DLD1 (cell line): ENCODE results near the gene ZNF543.
"Not testable (repeated sequence)": the region's sequence is repeated elsewhere in the genome, so short reads cannot be mapped to it uniquely, and the experiment has no call there.

Source experiments
- in situ Hi-C: cut with HindIII; loops from 2 replicates; pipeline ENCODE4 v1.10.0; 2017; ENCODE audit warnings: low sequenced_read_pairs

The ZNF543 gene

DNA sequence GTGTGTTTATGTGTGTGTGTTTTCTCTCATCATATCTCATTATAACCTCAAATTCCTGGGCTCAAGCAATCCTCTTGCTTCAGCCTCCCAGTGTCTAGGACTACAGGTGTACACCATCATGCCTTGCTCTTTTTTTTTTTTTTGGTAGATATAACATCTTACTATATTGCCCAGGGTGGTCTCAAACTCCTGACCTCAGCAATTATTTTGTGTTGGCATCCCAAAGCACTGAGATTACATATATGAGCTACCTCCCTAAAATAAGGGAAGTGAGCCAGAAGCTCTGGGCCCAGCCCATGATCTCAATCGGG is 448 bp upstream of the ZNF543 start:
- in situ Hi-C loops, result no loop called here

- in situ Hi-C loops, result no loop called here
These were observed 844 bp downstream of the ZNF543 start for GRCh38 chr19:57321116-57321515.

GRCh38 chr19:57321751-57322150 is 1.5 kb downstream of the ZNF543 start:
- in situ Hi-C loops, result no loop called here

GRCh38 chr19:57324992-57325391 is 4.7 kb downstream of the ZNF543 start:
- in situ Hi-C loops, result no loop called here

DNA sequence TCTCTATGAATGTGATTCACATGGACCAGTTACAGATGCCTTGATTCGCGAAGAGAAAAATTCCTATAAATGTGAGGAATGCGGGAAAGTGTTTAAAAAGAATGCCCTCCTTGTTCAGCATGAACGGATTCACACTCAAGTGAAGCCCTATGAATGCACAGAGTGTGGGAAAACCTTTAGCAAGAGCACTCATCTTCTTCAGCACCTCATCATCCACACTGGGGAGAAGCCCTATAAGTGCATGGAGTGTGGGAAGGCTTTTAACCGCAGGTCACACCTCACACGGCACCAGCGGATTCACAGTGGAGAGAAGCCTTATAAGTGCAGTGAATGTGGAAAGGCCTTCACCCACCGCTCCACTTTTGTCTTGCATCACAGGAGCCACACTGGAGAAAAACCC is 7.7 kb downstream of the ZNF543 start:
- in situ Hi-C loops, result no loop called here

- in situ Hi-C loops, result no loop called here
These were observed 13.9 kb downstream of the ZNF543 start for GRCh38 chr19:57334191-57334590.

DNA sequence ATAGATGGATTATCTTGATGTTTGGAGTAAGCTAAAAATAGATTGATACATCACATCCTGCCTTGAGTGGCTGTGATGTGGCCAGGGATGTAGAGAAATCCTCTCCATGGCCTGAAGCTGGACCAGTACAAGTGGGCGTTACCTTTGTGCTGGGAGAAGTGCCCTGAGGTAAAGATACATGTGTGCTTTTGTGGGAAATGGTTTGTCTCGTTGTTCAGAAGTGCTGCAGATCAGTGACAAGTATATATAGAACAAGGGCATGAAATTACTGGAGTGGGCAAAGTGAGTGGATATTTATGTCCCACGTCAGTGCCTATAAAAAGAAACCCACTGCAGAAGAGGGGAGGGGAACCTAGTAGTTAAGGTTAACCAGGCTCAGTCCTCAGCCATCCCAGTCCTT is 18.6 kb downstream of the ZNF543 start:
- in situ Hi-C loops, result no loop called here

DNA sequence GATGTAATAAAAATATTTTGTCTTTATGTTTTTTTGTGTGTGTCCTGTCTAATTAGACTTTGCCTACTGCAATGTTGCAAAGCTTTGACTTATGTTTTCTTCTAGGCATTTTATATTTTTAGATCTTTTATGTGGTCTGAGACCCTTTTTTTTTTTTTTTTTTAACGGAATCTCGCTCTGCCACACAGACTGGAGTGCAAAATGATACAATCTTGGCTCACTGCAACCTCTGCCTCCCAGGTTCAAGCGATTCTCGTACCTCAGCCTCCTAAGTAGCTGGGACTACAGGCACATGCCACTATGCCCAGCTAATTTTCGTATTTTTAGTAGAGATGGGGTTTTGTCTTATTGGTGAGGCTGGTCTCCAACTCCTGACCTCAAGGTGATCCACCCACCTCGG is 22.3 kb downstream of the ZNF543 start:
- in situ Hi-C loops, result no loop called here

GRCh38 chr19:57348136-57348535 is 27.9 kb downstream of the ZNF543 start:
- in situ Hi-C loops, result no loop called here

- in situ Hi-C loops, result no loop called here
These were observed 30.9 kb downstream of the ZNF543 start, which contains the start of gene ZNF304 for GRCh38 chr19:57350877-57351805. Gene ZNF304 (plus strand): TSS chr19:57351271. CDS start chr19:57351665, 394 bp downstream.

DNA sequence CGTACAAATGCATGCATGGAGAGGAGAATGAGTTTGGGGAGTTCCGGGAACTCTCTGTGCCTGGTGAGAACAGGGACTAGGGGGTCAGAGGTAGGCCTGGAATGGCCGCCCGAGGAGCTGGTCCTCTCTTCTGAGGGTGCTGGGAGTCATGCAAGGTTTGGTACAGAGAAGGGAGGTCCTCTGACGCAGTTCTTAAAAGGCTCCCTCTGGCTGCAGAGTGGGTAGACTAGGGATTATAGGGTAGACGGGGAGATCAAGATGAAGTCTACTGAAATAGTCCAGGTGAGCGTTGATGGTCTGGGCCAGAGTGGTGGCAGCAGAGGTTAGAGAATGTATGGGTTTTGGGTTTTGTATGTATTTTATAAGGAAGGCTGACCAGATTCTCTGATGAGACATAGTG is 31.6 kb downstream of the ZNF543 start:
- in situ Hi-C loops, result no loop called here

DNA sequence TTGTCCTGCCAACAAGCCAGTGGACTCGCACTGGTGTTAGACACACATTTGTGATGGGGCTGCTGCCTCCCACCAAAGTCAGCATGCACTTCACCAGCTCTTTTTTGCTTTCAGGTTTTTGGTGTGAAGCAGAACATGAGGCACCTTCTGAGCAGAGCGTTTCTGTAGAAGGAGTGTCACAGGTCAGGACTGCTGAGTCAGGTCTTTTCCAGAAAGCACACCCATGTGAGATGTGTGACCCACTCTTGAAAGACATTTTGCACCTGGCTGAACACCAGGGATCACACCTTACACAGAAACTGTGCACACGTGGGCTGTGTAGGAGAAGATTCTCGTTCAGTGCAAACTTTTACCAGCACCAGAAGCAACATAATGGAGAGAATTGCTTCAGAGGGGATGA is 35.6 kb downstream of the ZNF543 start:
- in situ Hi-C loops, result no loop called here

GRCh38 chr19:57357406-57357805 is 37.1 kb downstream of the ZNF543 start:
- in situ Hi-C loops, result no loop called here

- in situ Hi-C loops, result no loop called here
These were observed 39.0 kb downstream of the ZNF543 start for GRCh38 chr19:57359300-57359699.

GRCh38 chr19:57362419-57362818 is 42.1 kb downstream of the ZNF543 start:
- in situ Hi-C loops, result no loop called here

DNA sequence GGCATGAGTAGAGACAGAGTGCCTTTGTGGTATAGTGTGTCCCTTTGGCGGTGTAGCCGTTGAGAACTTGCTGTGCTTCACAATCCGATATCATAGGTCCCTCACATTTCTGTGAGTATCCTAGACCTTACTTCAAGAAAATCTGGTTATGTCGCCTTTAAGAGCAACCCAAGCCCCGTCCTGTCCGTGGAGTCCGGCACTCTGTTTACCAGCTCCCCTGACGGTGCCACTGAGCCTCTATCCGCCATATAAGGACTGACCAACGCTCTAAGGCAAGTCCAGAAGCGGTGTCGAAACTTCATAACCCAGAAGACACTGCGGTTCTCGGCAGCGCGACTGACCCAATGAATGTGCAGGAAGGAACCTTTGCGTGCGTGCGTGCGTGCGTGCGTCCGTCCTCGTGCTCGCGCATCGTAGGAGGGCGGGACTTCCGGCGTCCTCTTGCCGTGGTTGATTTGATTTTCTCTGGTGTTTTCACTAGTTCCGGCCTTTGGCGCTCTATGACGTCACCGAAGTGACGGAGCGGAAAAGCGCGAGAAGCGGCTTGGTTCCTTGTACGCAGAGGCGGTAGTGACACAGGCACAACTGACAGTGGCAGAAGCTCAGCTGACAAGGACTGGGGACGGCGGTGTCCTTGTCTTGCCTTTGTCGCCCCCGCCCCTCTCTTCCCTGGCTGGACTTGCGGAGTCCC is 42.9 kb downstream of the ZNF543 start, which contains the start of the genes TRAPPC2B and ZNF547:
TSS of gene TRAPPC2B (plus strand) at position 555 of the 691 bp plus-strand sequence. CDS start 1,283 bp downstream, outside the sequence.
TSS of gene ZNF547 (plus strand) at position 555 of the 691 bp plus-strand sequence. CDS start 5,005 bp downstream, outside the sequence.
- in situ Hi-C loops, result no loop called here

GRCh38 chr19:57363688-57364181 is 43.5 kb downstream of the ZNF543 start:
- in situ Hi-C loops, result no loop called here

GRCh38 chr19:57366776-57367175 is 46.5 kb downstream of the ZNF543 start:
- in situ Hi-C loops, result no loop called here

DNA sequence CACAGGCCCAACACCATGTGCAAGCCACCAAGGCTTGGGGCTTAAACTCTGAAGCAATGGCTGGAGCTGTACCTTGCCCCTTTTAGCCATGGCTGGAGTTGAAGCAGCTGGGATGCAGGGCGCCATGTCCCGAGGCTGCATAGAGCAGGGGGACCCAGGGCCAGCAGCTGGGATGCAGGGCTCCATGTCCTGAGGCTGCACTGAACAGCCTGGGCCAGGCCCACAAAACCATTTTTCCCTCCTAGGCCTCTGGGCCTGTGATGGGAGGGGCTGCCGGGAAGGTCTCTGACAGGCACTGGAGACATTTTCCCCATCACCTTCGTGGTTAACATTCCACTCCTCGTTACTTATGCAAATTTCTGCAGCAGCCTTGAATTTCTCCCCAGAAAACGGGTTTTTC is 53.9 kb downstream of the ZNF543 start:
- in situ Hi-C loops, result no loop called here

- in situ Hi-C loops, result not testable (repeated sequence)
These were observed 54.4 kb downstream of the ZNF543 start for GRCh38 chr19:57374647-57375046.

DNA sequence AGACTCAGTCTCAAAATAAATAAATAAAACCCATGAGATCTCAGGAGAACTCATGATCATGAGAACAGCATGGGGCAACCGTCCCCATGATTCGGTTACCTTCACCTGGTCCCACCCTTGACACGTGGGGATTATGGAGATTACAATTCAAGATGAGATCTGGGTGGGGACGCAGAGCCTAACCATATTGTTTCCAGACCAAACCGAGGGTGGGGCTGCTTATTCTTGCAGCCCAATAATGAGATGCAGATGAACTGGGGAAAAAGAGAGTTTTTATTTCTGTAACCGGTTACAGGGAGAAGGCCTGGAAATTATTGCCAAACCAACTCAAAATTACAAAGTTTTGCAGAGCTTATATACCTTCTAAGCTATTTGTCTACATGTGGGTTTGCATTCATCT is 55.9 kb downstream of the ZNF543 start:
- in situ Hi-C loops, result no loop called here
